ENCODE results near the gene PITX2.

- TF ChIP-seq SREBF2 (IDR thresholded peaks at IDR 0.05) = no peak
- TF ChIP-seq, protein P1, sequence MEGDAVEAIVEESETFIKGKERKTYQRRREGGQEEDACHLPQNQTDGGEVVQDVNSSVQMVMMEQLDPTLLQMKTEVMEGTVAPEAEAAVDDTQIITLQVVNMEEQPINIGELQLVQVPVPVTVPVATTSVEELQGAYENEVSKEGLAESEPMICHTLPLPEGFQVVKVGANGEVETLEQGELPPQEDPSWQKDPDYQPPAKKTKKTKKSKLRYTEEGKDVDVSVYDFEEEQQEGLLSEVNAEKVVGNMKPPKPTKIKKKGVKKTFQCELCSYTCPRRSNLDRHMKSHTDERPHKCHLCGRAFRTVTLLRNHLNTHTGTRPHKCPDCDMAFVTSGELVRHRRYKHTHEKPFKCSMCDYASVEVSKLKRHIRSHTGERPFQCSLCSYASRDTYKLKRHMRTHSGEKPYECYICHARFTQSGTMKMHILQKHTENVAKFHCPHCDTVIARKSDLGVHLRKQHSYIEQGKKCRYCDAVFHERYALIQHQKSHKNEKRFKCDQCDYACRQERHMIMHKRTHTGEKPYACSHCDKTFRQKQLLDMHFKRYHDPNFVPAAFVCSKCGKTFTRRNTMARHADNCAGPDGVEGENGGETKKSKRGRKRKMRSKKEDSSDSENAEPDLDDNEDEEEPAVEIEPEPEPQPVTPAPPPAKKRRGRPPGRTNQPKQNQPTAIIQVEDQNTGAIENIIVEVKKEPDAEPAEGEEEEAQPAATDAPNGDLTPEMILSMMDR (IDR thresholded peaks at IDR 0.05) = no peak
- TF ChIP-seq POLR2A (IDR thresholded peaks at IDR 0.05; ENCODE audit: low read length) = no peak
- no peak for TF ChIP-seq NFE2L2 (conservative IDR thresholded peaks at IDR 0.05; ENCODE audit: low read length)
- TF ChIP-seq, protein P2, sequence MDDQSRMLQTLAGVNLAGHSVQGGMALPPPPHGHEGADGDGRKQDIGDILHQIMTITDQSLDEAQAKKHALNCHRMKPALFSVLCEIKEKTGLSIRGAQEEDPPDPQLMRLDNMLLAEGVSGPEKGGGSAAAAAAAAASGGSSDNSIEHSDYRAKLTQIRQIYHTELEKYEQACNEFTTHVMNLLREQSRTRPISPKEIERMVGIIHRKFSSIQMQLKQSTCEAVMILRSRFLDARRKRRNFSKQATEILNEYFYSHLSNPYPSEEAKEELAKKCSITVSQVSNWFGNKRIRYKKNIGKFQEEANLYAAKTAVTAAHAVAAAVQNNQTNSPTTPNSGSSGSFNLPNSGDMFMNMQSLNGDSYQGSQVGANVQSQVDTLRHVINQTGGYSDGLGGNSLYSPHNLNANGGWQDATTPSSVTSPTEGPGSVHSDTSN (IDR thresholded peaks at IDR 0.05) = no peak
- TF ChIP-seq MYC (IDR thresholded peaks at IDR 0.05; ENCODE audit: borderline replicate concordance, low read length) = no peak
These were observed 7.2 kb upstream of the PITX2 start for GRCh38 chr4:110629780-110630687.

Measured in A549 (cell line).